NCI-H2107 treated with DMSO at 0.1 percent for 48 hours (cell line): Measurements from ENCODE around the gene NTM.

ENCODE experiments used
- DNase-seq: peaks from one replicate; lab custom pipeline; 2025; ENCODE audit not compliant: unreplicated experiment; lab: John Stamatoyannopoulos, UW

NTM gene

GRCh38 chr11:132084433-132084832, 714.0 kb downstream of the NTM start:
- DNase-seq, result no peak

GRCh38 chr11:132087148-132087547, 716.7 kb downstream of the NTM start:
- no peak for DNase-seq

GRCh38 chr11:132088551-132088950, 718.1 kb downstream of the NTM start:
- DNase-seq, result no peak

- DNase-seq, result no peak
Measured at GRCh38 chr11:132093536-132094259, 723.3 kb downstream of the NTM start.

- no peak for DNase-seq
Measured at GRCh38 chr11:132094598-132094997, 724.2 kb downstream of the NTM start.

GRCh38 chr11:132095230-132096131, 725.1 kb downstream of the NTM start:
- DNase-seq, result no peak

GRCh38 chr11:132096132-132096825, 725.9 kb downstream of the NTM start:
- no peak for DNase-seq

- no peak for DNase-seq
Measured at GRCh38 chr11:132099692-132100091, 729.3 kb downstream of the NTM start.

GRCh38 chr11:132100583-132100982, 730.2 kb downstream of the NTM start:
- DNase-seq, result no peak

GRCh38 chr11:132101881-132102280, 731.5 kb downstream of the NTM start:
- DNase-seq, result no peak

- DNase-seq, result no peak
Measured at GRCh38 chr11:132103021-132103420, 732.6 kb downstream of the NTM start.

GRCh38 chr11:132106096-132106982, 735.9 kb downstream of the NTM start:
- no peak for DNase-seq

GRCh38 chr11:132111316-132111715, 740.9 kb downstream of the NTM start:
- no peak for DNase-seq

GRCh38 chr11:132111838-132112237, 741.4 kb downstream of the NTM start:
- DNase-seq, result no peak

GRCh38 chr11:132112846-132113245, 742.4 kb downstream of the NTM start:
- DNase-seq, result no peak

GRCh38 chr11:132114185-132114584, 743.8 kb downstream of the NTM start:
- DNase-seq, result peak; percentile 75

GRCh38 chr11:132114743-132115142, 744.3 kb downstream of the NTM start:
- no peak for DNase-seq

- no peak for DNase-seq
Measured at GRCh38 chr11:132115454-132115853, 745.0 kb downstream of the NTM start.

GRCh38 chr11:132116516-132116915, 746.1 kb downstream of the NTM start:
- DNase-seq, result no peak

GRCh38 chr11:132118661-132119060, 748.2 kb downstream of the NTM start:
- no peak for DNase-seq

- DNase-seq, result no peak
Measured at GRCh38 chr11:132119573-132119972, 749.2 kb downstream of the NTM start.
